Measurements from ENCODE around the gene SLC43A3.

DNA sequence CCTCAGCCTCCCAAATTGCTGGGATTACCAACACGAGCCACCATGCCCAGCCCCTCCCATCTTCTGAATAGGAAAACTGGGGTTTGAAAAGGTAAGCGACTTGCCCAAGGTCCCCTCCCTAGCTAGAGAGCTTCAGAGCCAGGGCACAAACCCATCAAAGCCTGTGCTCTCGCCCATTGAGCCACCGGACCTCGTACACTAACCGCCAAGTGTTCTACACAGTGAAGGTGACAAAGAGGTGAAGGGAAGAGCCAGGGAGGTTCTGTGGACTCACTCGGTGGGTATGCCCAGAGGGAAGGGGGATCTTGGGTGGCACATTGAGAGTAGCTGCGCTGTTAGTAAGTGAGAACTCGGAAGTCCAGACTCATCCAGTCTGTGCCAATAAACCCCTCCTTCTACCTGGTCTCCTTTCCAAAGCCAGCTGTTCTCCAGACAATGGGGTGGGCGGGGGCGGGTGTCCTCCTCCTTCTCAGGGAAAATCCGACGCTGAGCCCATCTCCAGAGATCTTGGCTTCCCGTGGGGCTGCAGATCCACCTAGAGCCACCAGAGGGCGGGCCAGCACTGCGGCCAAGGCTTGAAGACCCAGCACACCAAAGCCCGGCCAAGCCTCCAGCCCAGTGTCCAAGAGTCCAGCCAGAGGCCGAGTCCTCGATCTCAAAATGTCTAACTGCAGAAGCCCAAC, 30.2 kb upstream of the SLC43A3 start:
- TF ChIP-seq CTCF (IDR thresholded peaks at IDR 0.05; ENCODE audit: poor library complexity) = peak; percentile 95
- TF ChIP-seq EZH2 (IDR thresholded peaks at IDR 0.05; ENCODE audit: borderline replicate concordance) = no peak

Measured in hepatocyte (in vitro differentiated cells).